Stimulated activated CD4-positive, alpha-beta T cell treated with anti-CD3 and anti-CD28 coated beads, Interleukin-4, amount 100 ng/mL, for 24 hours (primary cell): ENCODE measurements around the gene TOM1.

ENCODE experiments used
- DNase-seq: peaks from one replicate; pipeline ENCODE4 v3.0.0-alpha.2; 2020

Gene TOM1

GRCh38 chr22:35325209-35325608, 25.5 kb downstream of the TOM1 start:
- DNase-seq, result no peak

- no peak for DNase-seq
Observed at GRCh38 chr22:35326854-35327562, 27.3 kb downstream of the TOM1 start.

GRCh38 chr22:35327690-35328471, 28.2 kb downstream of the TOM1 start:
- DNase-seq, result no peak

GRCh38 chr22:35328472-35328885, 28.8 kb downstream of the TOM1 start:
- DNase-seq, result no peak

- no peak for DNase-seq
Observed at GRCh38 chr22:35329114-35329847, 29.6 kb downstream of the TOM1 start.

GRCh38 chr22:35330258-35330861, 30.7 kb downstream of the TOM1 start:
- peak; percentile 68 for DNase-seq

- DNase-seq, result no peak
Observed at GRCh38 chr22:35332278-35332677, 32.6 kb downstream of the TOM1 start.

GRCh38 chr22:35333220-35333619, 33.5 kb downstream of the TOM1 start:
- DNase-seq, result no peak

- peak; percentile 37 for DNase-seq
Observed at GRCh38 chr22:35334004-35334403, 34.3 kb downstream of the TOM1 start.

GRCh38 chr22:35335468-35335867, 35.8 kb downstream of the TOM1 start:
- DNase-seq, result no peak

GRCh38 chr22:35335936-35336781, 36.5 kb downstream of the TOM1 start:
- DNase-seq, result no peak

- no peak for DNase-seq
Observed at GRCh38 chr22:35337932-35338331, 38.2 kb downstream of the TOM1 start.

- no peak for DNase-seq
Observed at GRCh38 chr22:35341090-35341874, 41.6 kb downstream of the TOM1 start.

- DNase-seq, result no peak
Observed at GRCh38 chr22:35342390-35342789, 42.7 kb downstream of the TOM1 start.

- DNase-seq, result no peak
Observed at GRCh38 chr22:35343664-35344550, 44.2 kb downstream of the TOM1 start.

- no peak for DNase-seq
Observed at GRCh38 chr22:35344956-35345690, 45.4 kb downstream of the TOM1 start.

- no peak for DNase-seq
Observed at GRCh38 chr22:35345808-35346505, 46.3 kb downstream of the TOM1 start.

GRCh38 chr22:35346596-35347220, 47.0 kb downstream of the TOM1 start:
- no peak for DNase-seq
